A549 (cell line): ENCODE results near the gene PGBD4. TPM values are rescaled to one million over a fixed set of nuclear protein-coding genes. Genes with fewer than 3 reads are reported as not detected.

Experiments used
- ATAC-seq, 2 experiments: fragments of 200-7000 bp in 1 of 2; fragments of >200 bp in 1 of 2; cut with Nextera tagmentation in 1 of 2; cut with Tn5 transposase in 1 of 2; 3 replicates each; pipeline versions ENCODE4 v1.8.0 to v1.9.1; 2018 to 2020; ENCODE audit warnings: mild to moderate bottlenecking in 1 of 2, moderate library complexity in 1 of 2
- CTCF ChIA-PET: fragments of 300-600 bp; sonication (Branson Sonifier 250); formaldehyde crosslinking; extraction: SDS; loops from one replicate; lab custom pipeline; 2021; ENCODE audit warnings: antibody characterized with exemption, inconsistent platforms; lab: Yijun Ruan, JAX
- POLR2A ChIA-PET: fragments of 350-600 bp; formaldehyde crosslinking; extraction: SDS; loops from one replicate; lab custom pipeline; 2021; ENCODE audit warnings: antibody characterized with exemption, inconsistent platforms; lab: Yijun Ruan, JAX
- DNase-seq, 2 experiments: peaks; one replicate each; pipeline versions ENCODE4 v3.0.0 to v3.0.0-alpha.2; 2011 to 2016; ENCODE audit warnings: low read depth in 1 of 2, low spot score in 1 of 2
- FAIRE-seq: peaks from 2 replicates; lab custom pipeline; 2011; peaks lifted over from hg19 to GRCh38; lab: Jason Lieb, UNC
- H3K27ac ChIP-seq, 2 experiments: fragments of >200 bp; sonication (Bioruptor Twin); formaldehyde crosslinking; 3 replicates each; pipeline ENCODE4 v1.5.1; 2016 to 2017
- H3K4me1 ChIP-seq: fragments of >200 bp; sonication (Bioruptor Twin); formaldehyde crosslinking; 3 replicates; pipeline ENCODE4 v1.6.1; 2016
- H3K4me2 ChIP-seq: fragments of >200 bp; sonication (Bioruptor Twin); formaldehyde crosslinking; 3 replicates; pipeline ENCODE4 v1.6.1; 2016
- H3K4me3 ChIP-seq: fragments of >200 bp; sonication (Bioruptor Twin); formaldehyde crosslinking; 3 replicates; pipeline ENCODE4 v1.5.1; 2016
- H3K9me3 ChIP-seq: fragments of >200 bp; sonication (Bioruptor Twin); formaldehyde crosslinking; 3 replicates; pipeline ENCODE4 v1.6.1; 2016
- BHLHE40 ChIP-seq: IDR thresholded peaks from 2 replicates; pipeline ENCODE4 v1.6.1; 2012; ENCODE audit warnings: low read depth, low read length, inconsistent platforms
- CBX2 ChIP-seq: fragments of 200-600 bp; sonication (generic); IDR thresholded peaks from 2 replicates; pipeline ENCODE4 v1.6.1; 2016; ENCODE audit warnings: low read depth, mild to moderate bottlenecking, borderline replicate concordance
- CBX8 ChIP-seq: fragments of 200-600 bp; sonication (generic); IDR thresholded peaks from 2 replicates; pipeline ENCODE4 v1.6.1; 2016
- CEBPB ChIP-seq, 2 experiments: fragments of >200 bp in 1 of 2; sonication (Bioruptor Twin) in 1 of 2; formaldehyde crosslinking in 1 of 2; IDR thresholded peaks; 2 replicates each; pipeline ENCODE4 v1.6.1; 2012 to 2016
- CHD4 ChIP-seq: fragments of 200-600 bp; sonication (generic); IDR thresholded peaks from 2 replicates; pipeline ENCODE4 v1.6.1; 2016; ENCODE audit warnings: antibody characterized with exemption, mild to moderate bottlenecking, borderline replicate concordance
- CTCF ChIP-seq: fragments of >200 bp; sonication (Bioruptor Twin); formaldehyde crosslinking; IDR thresholded peaks from 3 replicates; pipeline ENCODE4 v1.5.1; 2016
- E2F6 ChIP-seq: IDR thresholded peaks from 2 replicates; pipeline ENCODE4 v1.6.1; 2012; ENCODE audit warnings: low read depth, borderline replicate concordance
- EHMT2 ChIP-seq: fragments of 200-600 bp; sonication (generic); IDR thresholded peaks from 2 replicates; pipeline ENCODE4 v1.6.1; 2016; ENCODE audit warnings: antibody characterized with exemption, low read depth, mild to moderate bottlenecking, moderate library complexity
- ESRRA ChIP-seq: fragments of 150-350 bp; IDR thresholded peaks from 2 replicates; pipeline ENCODE4 v1.6.1; 2014; ENCODE audit warnings: mild to moderate bottlenecking, low read length, borderline replicate concordance
- FOSL2 ChIP-seq, 2 experiments: fragments of 450-650 bp in 1 of 2; fragments of >200 bp in 1 of 2; sonication (Bioruptor Twin) in 1 of 2; formaldehyde crosslinking; IDR thresholded peaks; 2 replicates each; pipeline versions ENCODE4 v1.5.0 to v1.6.1; 2016 to 2020; ENCODE audit warnings: mild to moderate bottlenecking in 1 of 2, moderate library complexity in 1 of 2
- FOXS1 ChIP-seq: fragments of 250-450 bp; sonication (Bioruptor Pico); IDR thresholded peaks from 2 replicates; pipeline ENCODE4 v1.5.0; 2020; ENCODE audit warnings: mild to moderate bottlenecking, moderate library complexity
- GATA3 ChIP-seq: IDR thresholded peaks from 2 replicates; pipeline ENCODE4 v1.6.1; 2012; ENCODE audit warnings: borderline replicate concordance
- HES2 ChIP-seq: fragments of >200 bp; sonication (Bioruptor Twin); formaldehyde crosslinking; IDR thresholded peaks from 2 replicates; pipeline ENCODE4 v1.6.1; 2016
- HMGXB4 ChIP-seq: fragments of 250-450 bp; sonication (Bioruptor Pico); IDR thresholded peaks from 2 replicates; pipeline ENCODE4 v1.5.0; 2021; ENCODE audit warnings: mild to moderate bottlenecking, moderate library complexity, borderline replicate concordance
- HOXA7 ChIP-seq: fragments of 250-450 bp; sonication (Bioruptor Pico); IDR thresholded peaks from 2 replicates; pipeline ENCODE4 v1.5.0; 2020; ENCODE audit warnings: mild to moderate bottlenecking, moderate library complexity
- HOXB5 ChIP-seq: fragments of 250-450 bp; sonication (Bioruptor Pico); IDR thresholded peaks from 2 replicates; pipeline ENCODE4 v1.5.0; 2020; ENCODE audit warnings: mild to moderate bottlenecking, moderate library complexity
- JUNB ChIP-seq: fragments of >200 bp; sonication (Bioruptor Twin); formaldehyde crosslinking; IDR thresholded peaks from 2 replicates; pipeline ENCODE4 v1.6.1; 2016
- MYC ChIP-seq: IDR thresholded peaks from 2 replicates; pipeline ENCODE4 v1.6.1; 2012; ENCODE audit warnings: mild to moderate bottlenecking, inconsistent platforms, low read length, improper control_type of control experiment, borderline replicate concordance
- NFE2L2 ChIP-seq: fragments of 150-350 bp; conservative IDR thresholded peaks from 2 replicates; pipeline ENCODE4 v1.6.1; 2014; ENCODE audit warnings: low read length
- POLR2A ChIP-seq: IDR thresholded peaks from 2 replicates; pipeline ENCODE4 v1.6.1; 2012; ENCODE audit warnings: mild to moderate bottlenecking, low read length
- POLR2AphosphoS2 ChIP-seq: conservative IDR thresholded peaks from 2 replicates; pipeline ENCODE4 v1.6.1; 2012; ENCODE audit warnings: low read length, improper control_type of control experiment, inconsistent platforms
- RAD21 ChIP-seq, 2 experiments: fragments of >200 bp in 1 of 2; sonication (Bioruptor Twin) in 1 of 2; formaldehyde crosslinking in 1 of 2; IDR thresholded peaks in 1 of 2; conservative IDR thresholded peaks in 1 of 2; 2 replicates in 1 of 2; 3 replicates in 1 of 2; pipeline ENCODE4 v1.6.1; 2012 to 2018; ENCODE audit warnings: inconsistent platforms in 1 of 2
- RARB ChIP-seq: fragments of 250-450 bp; sonication (Bioruptor Pico); IDR thresholded peaks from 2 replicates; pipeline ENCODE4 v1.8.0; 2021; ENCODE audit warnings: mild to moderate bottlenecking, moderate library complexity
- RFX5 ChIP-seq: fragments of 450-650 bp; IDR thresholded peaks from 2 replicates; pipeline ENCODE4 v1.7.1; 2014; ENCODE audit warnings: antibody characterized with exemption, mild to moderate bottlenecking, moderate library complexity
- RNF2 ChIP-seq: fragments of 200-600 bp; sonication (generic); IDR thresholded peaks from 2 replicates; pipeline ENCODE4 v1.6.1; 2016; ENCODE audit warnings: low read depth, mild to moderate bottlenecking, antibody characterized with exemption, moderate library complexity, borderline replicate concordance
- SMC3 ChIP-seq: fragments of >200 bp; sonication (Bioruptor Twin); formaldehyde crosslinking; IDR thresholded peaks from 3 replicates; pipeline ENCODE4 v1.6.1; 2018; ENCODE audit warnings: inconsistent platforms
- TP53 ChIP-seq: fragments of 250-450 bp; sonication (Bioruptor Pico); IDR thresholded peaks from 2 replicates; pipeline ENCODE4 v1.5.0; 2021; ENCODE audit warnings: mild to moderate bottlenecking, moderate library complexity
- ZSCAN20 ChIP-seq: fragments of 250-450 bp; sonication (Bioruptor Pico); IDR thresholded peaks from 2 replicates; pipeline ENCODE4 v1.8.0; 2022; ENCODE audit warnings: mild to moderate bottlenecking, moderate library complexity
- WGBS: methylation state at CpG from one replicate; pipeline ENCODE4 v1.1.6; 2017; ENCODE audit errors: missing lambda C conversion rate; 5-methylcytosine and 5-hydroxymethylcytosine counted together
- polyA plus RNA-seq, 4 experiments: library from polyadenylated mRNA; depleted of rRNA in 3 of 4; stranded (reverse); fragments of >200 nt; fragmentation: RNase III in 1 of 4; extraction: RNeasy Plus Mini Kit Qiagen cat#74134 plus additional on column Dnase treatment in 1 of 4; gene quantifications; 2 replicates in 3 of 4; 3 replicates in 1 of 4; pipeline ENCODE4 v1.2.3, GENCODE V29; 2011 to 2017
- TF ChIP-seq, protein P1 (sequence below): fragments of >200 bp; sonication (Bioruptor Twin); formaldehyde crosslinking; IDR thresholded peaks from 3 replicates; pipeline ENCODE4 v1.6.1; 2016
- TF ChIP-seq, protein P2 (sequence below): fragments of 450-650 bp; IDR thresholded peaks from 2 replicates; pipeline ENCODE4 v1.6.1; 2014; ENCODE audit warnings: antibody characterized with exemption

The PGBD4 gene
- polyA plus RNA-seq, 2 of the 4 experiments (the other 2 are of a cell fraction) = 4.0 to 4.7 TPM

DNA sequence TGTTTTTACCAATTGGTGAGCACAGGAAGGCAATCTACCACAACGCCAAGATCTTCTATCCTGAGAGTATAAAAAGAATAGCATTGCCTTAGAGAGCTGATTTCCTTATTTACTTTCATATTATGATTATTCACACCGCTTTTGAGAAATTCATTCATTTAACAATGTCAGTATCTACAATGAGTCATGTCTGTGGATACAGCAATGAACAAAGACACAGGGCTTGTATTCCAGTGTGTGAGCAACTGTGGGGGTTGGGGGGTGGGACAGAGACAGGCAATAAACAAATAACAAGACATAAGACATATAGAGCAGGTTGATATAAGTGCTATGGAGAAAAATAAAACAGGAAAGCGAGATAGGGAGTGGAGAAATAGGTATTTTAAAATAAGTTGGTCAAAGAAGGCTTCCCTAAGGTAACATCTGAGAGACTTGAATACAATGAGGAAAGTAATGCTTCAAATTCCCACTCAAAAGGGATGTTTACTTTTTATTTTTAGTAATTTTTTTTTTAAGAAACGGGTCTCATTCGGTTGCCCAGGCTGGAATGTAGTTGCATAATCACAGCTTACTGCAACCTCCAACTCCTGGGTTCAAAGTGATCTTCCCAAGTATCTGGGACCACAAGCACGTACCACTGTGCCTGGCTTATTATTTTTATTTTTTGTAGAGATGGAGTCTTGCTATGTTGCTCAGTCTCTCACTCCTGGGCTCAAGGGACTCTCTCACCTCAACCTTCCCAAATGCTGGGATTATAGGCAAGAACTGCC is 45.7 kb downstream of the PGBD4 start:
- TF ChIP-seq HMGXB4 (no peak), MYC (no peak), BHLHE40 (no peak), CBX2 (no peak), FOXS1 (CRISPR knock-in tag) (no peak), GATA3 (no peak; the same call in 1 of the 2 replicates), ZSCAN20 (CRISPR knock-in tag) (no peak), CTCF (no peak), CHD4 (no peak), ESRRA (no peak), HOXB5 (CRISPR knock-in tag) (no peak), CEBPB (IDR thresholded peaks at IDR 0.05) (peak; percentile 36 to 46; a peak in 1 of 4 replicates), RFX5 (no peak), EHMT2 (no peak), HES2 (no peak), NFE2L2 (no peak), CBX8 (no peak), SMC3 (no peak), FOSL2 (IDR thresholded peaks at IDR 0.05) (peak; percentile 34; the same call in 1 of the 2 replicates), FOSL2 (CRISPR knock-in tag; IDR thresholded peaks at IDR 0.05) (peak; percentile 75), HOXA7 (no peak), TP53 (CRISPR knock-in tag) (no peak), POLR2AphosphoS2 (no peak), RAD21 (conservative IDR thresholded peaks at IDR 0.05 in 1 of 2, IDR thresholded peaks at IDR 0.05 in 1 of 2) (0 out of 5 replicates have a peak, but pooled peaks of 1 of the 2 experiments have one; percentile 2), POLR2A (no peak), RARB (CRISPR knock-in tag) (no peak), RNF2 (no peak), E2F6 (no peak), JUNB (peak; percentile 44)
- TF ChIP-seq, protein P1, sequence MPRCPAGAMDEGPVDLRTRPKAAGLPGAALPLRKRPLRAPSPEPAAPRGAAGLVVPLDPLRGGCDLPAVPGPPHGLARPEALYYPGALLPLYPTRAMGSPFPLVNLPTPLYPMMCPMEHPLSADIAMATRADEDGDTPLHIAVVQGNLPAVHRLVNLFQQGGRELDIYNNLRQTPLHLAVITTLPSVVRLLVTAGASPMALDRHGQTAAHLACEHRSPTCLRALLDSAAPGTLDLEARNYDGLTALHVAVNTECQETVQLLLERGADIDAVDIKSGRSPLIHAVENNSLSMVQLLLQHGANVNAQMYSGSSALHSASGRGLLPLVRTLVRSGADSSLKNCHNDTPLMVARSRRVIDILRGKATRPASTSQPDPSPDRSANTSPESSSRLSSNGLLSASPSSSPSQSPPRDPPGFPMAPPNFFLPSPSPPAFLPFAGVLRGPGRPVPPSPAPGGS = no peak
- TF ChIP-seq, protein P2, sequence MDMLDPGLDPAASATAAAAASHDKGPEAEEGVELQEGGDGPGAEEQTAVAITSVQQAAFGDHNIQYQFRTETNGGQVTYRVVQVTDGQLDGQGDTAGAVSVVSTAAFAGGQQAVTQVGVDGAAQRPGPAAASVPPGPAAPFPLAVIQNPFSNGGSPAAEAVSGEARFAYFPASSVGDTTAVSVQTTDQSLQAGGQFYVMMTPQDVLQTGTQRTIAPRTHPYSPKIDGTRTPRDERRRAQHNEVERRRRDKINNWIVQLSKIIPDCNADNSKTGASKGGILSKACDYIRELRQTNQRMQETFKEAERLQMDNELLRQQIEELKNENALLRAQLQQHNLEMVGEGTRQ = no peak
- TF ChIP-seq, all 56 proteins: peak for 4
- DNase-seq = peak; percentile 35 to 79
- 35% methylated on average over 6 of the region's 6 CpGs for WGBS
- CTCF ChIA-PET = interaction anchor here (0.8 to 2.0 kb wide), 5 partner anchors 9 to 336 kb away, joined by 3 to 5 read pairs (median 4); partner anchors contain the start of gene KATNBL1
- peak overlapping the region; percentile 65 for H3K4me2 ChIP-seq
- no peaks in the 10 kb centered on the region for H3K9me3 ChIP-seq
- peak overlapping the region; percentile 33 to 45; a peak in 4 of 6 replicates for H3K27ac ChIP-seq
- no peak overlapping the region; the same call in 2 of the 3 replicates for H3K4me3 ChIP-seq
- POLR2A ChIA-PET = interaction anchor here (0.6 kb wide), 1 partner anchor 18 kb away, joined by 3 read pairs; no protein-coding TSS in a partner anchor
- FAIRE-seq = peak; percentile 51
- peak; percentile 66 to 84; a peak in 5 of 6 replicates for ATAC-seq
- peaks cover 20% of the 10 kb centered on the region for H3K4me1 ChIP-seq
